HepG2 (cell line): ENCODE data around the gene MYH7. TPM values are rescaled to one million over a fixed set of nuclear protein-coding genes. Genes with fewer than 3 reads are reported as not detected.
A peak's percentile ranks its signal among the peaks of the same experiment; 100 is the strongest.

Experiments
- ARHGAP35 ChIP-seq: sonication (generic); formaldehyde crosslinking; IDR thresholded peaks from 2 replicates; pipeline ENCODE4 v1.9.0; 2022; ENCODE audit warnings: mild to moderate bottlenecking, inconsistent platforms, moderate library complexity, missing genetic modification reagents, borderline replicate concordance
- DPF2 ChIP-seq: sonication (generic); formaldehyde crosslinking; IDR thresholded peaks from 2 replicates; pipeline ENCODE4 v1.4.0; 2020; ENCODE audit warnings: mild to moderate bottlenecking, low read depth, missing genetic modification reagents, borderline replicate concordance
- ESRRA ChIP-seq: sonication (generic); formaldehyde crosslinking; IDR thresholded peaks from 2 replicates; pipeline ENCODE4 v1.5.1; 2020; ENCODE audit warnings: mild to moderate bottlenecking, low read depth, missing genetic modification reagents
- HDAC1 ChIP-seq: sonication (generic); formaldehyde crosslinking; IDR thresholded peaks from 2 replicates; pipeline ENCODE4 v1.5.1; 2020; ENCODE audit warnings: mild to moderate bottlenecking, missing genetic modification reagents
- MXI1 ChIP-seq: IDR thresholded peaks from 3 replicates; pipeline ENCODE4 v1.6.1; 2012; ENCODE audit warnings: low read depth, low read length, inconsistent platforms, borderline replicate concordance
- MZF1 ChIP-seq: sonication (generic); formaldehyde crosslinking; IDR thresholded peaks from 2 replicates; pipeline ENCODE4 v1.8.1; 2023; ENCODE audit warnings: mild to moderate bottlenecking, missing genetic modification reagents, borderline replicate concordance
- NFIB ChIP-seq: sonication (generic); formaldehyde crosslinking; IDR thresholded peaks from 2 replicates; pipeline ENCODE4 v1.9.0; 2021; ENCODE audit warnings: missing genetic modification reagents, mild to moderate bottlenecking, borderline replicate concordance
- PAWR ChIP-seq: sonication (generic); formaldehyde crosslinking; IDR thresholded peaks from 2 replicates; pipeline ENCODE4 v1.4.0; 2020; ENCODE audit warnings: missing genetic modification reagents, mild to moderate bottlenecking, borderline replicate concordance
- PHB2 ChIP-seq: fragments of 450-650 bp; IDR thresholded peaks from 2 replicates; pipeline ENCODE4 v1.6.1; 2018; ENCODE audit not compliant: partially characterized antibody
- SATB2 ChIP-seq: sonication (generic); formaldehyde crosslinking; IDR thresholded peaks from 2 replicates; pipeline ENCODE4 v1.5.0; 2020; ENCODE audit warnings: missing genetic modification reagents
- SMARCE1 ChIP-seq: fragments of 450-650 bp; IDR thresholded peaks from 2 replicates; pipeline ENCODE4 v1.6.1; 2017; ENCODE audit warnings: borderline replicate concordance
- SRY ChIP-seq: sonication (generic); formaldehyde crosslinking; IDR thresholded peaks from 2 replicates; pipeline ENCODE4 v1.8.0; 2022; ENCODE audit warnings: mild to moderate bottlenecking, missing genetic modification reagents
- TEAD3 ChIP-seq: optimal IDR thresholded peaks from 2 replicates; pipeline ENCODE3; 2016; ENCODE audit warnings: borderline replicate concordance
- ZBTB42 ChIP-seq: sonication (generic); formaldehyde crosslinking; IDR thresholded peaks from 2 replicates; pipeline ENCODE4 v1.5.0; 2020; ENCODE audit warnings: mild to moderate bottlenecking, missing genetic modification reagents
- ZNF292 ChIP-seq: sonication (generic); formaldehyde crosslinking; IDR thresholded peaks from 2 replicates; pipeline ENCODE4 v1.8.1; 2022; ENCODE audit warnings: mild to moderate bottlenecking, low read depth, missing genetic modification reagents, borderline replicate concordance
- ZNF326 ChIP-seq: sonication (generic); formaldehyde crosslinking; IDR thresholded peaks from 2 replicates; pipeline ENCODE4 v1.4.0; 2020; ENCODE audit warnings: missing genetic modification reagents, borderline replicate concordance
- ZNF652 ChIP-seq: IDR thresholded peaks from 2 replicates; pipeline ENCODE4 v1.6.1; 2016; ENCODE audit warnings: low read depth, borderline replicate concordance
- ZSCAN22 ChIP-seq: sonication (generic); formaldehyde crosslinking; IDR thresholded peaks from 2 replicates; pipeline ENCODE4 v1.4.0; 2020; ENCODE audit warnings: mild to moderate bottlenecking, missing genetic modification reagents
- polyA plus RNA-seq, 8 experiments: library from polyadenylated mRNA; depleted of rRNA in 3 of 8; stranded (reverse) in 7 of 8; unstranded in 1 of 8; fragments of >200 nt; fragmentation: Illumina TruSeq in 4 of 8; extraction: Trizol in 4 of 8; gene quantifications; 2 replicates each; pipeline versions ENCODE4 v1.2.1 to v1.2.3, GENCODE V29; 2011 to 2016; ENCODE audit warnings: low read depth in 4 of 8, missing spikeins in 1 of 8, mixed read lengths in 1 of 8; ENCODE audit not compliant: insufficient read depth in 1 of 8
- total RNA-seq, 5 experiments: library from RNA; depleted of rRNA; stranded (reverse); fragments of >200 nt; fragmentation: Illumina TruSeq; extraction: Trizol; gene quantifications; 2 replicates each; pipeline ENCODE4 v1.2.3, GENCODE V29; 2016; ENCODE audit warnings: low read depth in 1 of 5
- TF ChIP-seq, protein P1 (sequence below): sonication (generic); formaldehyde crosslinking; IDR thresholded peaks from 2 replicates; pipeline ENCODE4 v1.5.0; 2020; ENCODE audit warnings: mild to moderate bottlenecking, missing genetic modification reagents
- TF ChIP-seq, protein P2 (sequence below): sonication (generic); formaldehyde crosslinking; IDR thresholded peaks from 2 replicates; pipeline ENCODE4 v1.5.0; 2020; ENCODE audit warnings: mild to moderate bottlenecking, missing genetic modification reagents, borderline replicate concordance

Gene MYH7
- total and polyA plus RNA-seq, 2 of the 13 experiments (the other 11 are each of a cell fraction or from before 2014, with no cell fraction given), result 0.04 TPM; not detected in 1

DNA sequence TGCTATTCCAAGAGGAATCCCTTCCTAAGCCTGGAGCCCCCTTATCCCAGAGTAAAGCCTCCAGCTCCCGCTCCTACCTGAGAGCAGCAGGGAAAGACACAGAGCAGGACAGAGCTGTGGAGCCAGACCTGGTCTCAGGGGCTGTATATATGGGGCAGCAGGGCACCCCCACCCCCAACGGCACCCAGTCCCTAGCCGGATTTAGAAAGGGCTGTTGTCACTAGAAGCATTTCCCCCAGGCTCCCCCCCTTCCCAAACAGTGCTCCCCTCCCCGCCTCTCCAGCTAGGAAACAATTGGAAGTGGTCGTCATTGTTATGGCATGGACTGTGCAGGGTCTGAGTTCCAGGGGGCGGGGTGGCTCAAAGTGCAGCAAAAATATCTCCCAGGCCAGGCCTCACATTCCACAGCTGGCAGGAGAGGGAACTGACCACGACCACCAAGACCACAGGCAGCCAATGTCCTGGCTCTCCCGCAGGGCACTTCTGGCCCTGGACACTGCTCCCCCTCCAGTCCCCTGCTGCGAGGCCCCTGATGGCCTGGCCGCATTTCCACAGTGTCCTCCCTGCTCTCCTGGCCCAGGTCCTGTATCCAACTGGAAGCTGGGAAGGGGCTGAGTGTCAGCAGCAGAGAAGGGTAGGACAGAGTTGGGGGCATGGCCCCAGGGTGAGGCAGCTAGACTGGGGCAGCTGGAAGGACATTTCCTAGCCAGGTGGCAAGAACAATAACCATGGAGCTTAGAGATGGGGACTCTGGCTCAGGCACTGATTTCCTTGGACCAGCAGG lies at the start of gene MYH7 (continued):
- no peak for TF ChIP-seq ZSCAN22 (CRISPR knock-in tag)
- TF ChIP-seq ZNF326 (CRISPR knock-in tag), result no peak
- TF ChIP-seq ESRRA (CRISPR knock-in tag), result no peak
- peak; percentile 81; the same call in 1 of the 2 replicates for TF ChIP-seq ZNF292 (CRISPR knock-in tag)
- TF ChIP-seq ARHGAP35 (CRISPR knock-in tag), result peak; percentile 79; the same call in 1 of the 2 replicates
- no peak for TF ChIP-seq SMARCE1
- TF ChIP-seq ZBTB42, result no peak
- no peak for TF ChIP-seq MXI1
- TF ChIP-seq PAWR (CRISPR knock-in tag), result no peak
- no peak for TF ChIP-seq HDAC1 (CRISPR knock-in tag)
- peak; percentile 95 for TF ChIP-seq TEAD3 (CRISPR knock-in tag)
- no peak for TF ChIP-seq PHB2
- no peak for TF ChIP-seq SATB2 (CRISPR knock-in tag)
- TF ChIP-seq NFIB (CRISPR knock-in tag), result peak; percentile 11; the same call in 1 of the 2 replicates
- TF ChIP-seq, protein P1, sequence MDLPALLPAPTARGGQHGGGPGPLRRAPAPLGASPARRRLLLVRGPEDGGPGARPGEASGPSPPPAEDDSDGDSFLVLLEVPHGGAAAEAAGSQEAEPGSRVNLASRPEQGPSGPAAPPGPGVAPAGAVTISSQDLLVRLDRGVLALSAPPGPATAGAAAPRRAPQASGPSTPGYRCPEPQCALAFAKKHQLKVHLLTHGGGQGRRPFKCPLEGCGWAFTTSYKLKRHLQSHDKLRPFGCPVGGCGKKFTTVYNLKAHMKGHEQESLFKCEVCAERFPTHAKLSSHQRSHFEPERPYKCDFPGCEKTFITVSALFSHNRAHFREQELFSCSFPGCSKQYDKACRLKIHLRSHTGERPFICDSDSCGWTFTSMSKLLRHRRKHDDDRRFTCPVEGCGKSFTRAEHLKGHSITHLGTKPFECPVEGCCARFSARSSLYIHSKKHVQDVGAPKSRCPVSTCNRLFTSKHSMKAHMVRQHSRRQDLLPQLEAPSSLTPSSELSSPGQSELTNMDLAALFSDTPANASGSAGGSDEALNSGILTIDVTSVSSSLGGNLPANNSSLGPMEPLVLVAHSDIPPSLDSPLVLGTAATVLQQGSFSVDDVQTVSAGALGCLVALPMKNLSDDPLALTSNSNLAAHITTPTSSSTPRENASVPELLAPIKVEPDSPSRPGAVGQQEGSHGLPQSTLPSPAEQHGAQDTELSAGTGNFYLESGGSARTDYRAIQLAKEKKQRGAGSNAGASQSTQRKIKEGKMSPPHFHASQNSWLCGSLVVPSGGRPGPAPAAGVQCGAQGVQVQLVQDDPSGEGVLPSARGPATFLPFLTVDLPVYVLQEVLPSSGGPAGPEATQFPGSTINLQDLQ, result no peak
- TF ChIP-seq ZNF652, result no peak
- no peak for TF ChIP-seq SRY (CRISPR knock-in tag)
- TF ChIP-seq MZF1 (CRISPR knock-in tag), result no peak
- TF ChIP-seq, protein P2, sequence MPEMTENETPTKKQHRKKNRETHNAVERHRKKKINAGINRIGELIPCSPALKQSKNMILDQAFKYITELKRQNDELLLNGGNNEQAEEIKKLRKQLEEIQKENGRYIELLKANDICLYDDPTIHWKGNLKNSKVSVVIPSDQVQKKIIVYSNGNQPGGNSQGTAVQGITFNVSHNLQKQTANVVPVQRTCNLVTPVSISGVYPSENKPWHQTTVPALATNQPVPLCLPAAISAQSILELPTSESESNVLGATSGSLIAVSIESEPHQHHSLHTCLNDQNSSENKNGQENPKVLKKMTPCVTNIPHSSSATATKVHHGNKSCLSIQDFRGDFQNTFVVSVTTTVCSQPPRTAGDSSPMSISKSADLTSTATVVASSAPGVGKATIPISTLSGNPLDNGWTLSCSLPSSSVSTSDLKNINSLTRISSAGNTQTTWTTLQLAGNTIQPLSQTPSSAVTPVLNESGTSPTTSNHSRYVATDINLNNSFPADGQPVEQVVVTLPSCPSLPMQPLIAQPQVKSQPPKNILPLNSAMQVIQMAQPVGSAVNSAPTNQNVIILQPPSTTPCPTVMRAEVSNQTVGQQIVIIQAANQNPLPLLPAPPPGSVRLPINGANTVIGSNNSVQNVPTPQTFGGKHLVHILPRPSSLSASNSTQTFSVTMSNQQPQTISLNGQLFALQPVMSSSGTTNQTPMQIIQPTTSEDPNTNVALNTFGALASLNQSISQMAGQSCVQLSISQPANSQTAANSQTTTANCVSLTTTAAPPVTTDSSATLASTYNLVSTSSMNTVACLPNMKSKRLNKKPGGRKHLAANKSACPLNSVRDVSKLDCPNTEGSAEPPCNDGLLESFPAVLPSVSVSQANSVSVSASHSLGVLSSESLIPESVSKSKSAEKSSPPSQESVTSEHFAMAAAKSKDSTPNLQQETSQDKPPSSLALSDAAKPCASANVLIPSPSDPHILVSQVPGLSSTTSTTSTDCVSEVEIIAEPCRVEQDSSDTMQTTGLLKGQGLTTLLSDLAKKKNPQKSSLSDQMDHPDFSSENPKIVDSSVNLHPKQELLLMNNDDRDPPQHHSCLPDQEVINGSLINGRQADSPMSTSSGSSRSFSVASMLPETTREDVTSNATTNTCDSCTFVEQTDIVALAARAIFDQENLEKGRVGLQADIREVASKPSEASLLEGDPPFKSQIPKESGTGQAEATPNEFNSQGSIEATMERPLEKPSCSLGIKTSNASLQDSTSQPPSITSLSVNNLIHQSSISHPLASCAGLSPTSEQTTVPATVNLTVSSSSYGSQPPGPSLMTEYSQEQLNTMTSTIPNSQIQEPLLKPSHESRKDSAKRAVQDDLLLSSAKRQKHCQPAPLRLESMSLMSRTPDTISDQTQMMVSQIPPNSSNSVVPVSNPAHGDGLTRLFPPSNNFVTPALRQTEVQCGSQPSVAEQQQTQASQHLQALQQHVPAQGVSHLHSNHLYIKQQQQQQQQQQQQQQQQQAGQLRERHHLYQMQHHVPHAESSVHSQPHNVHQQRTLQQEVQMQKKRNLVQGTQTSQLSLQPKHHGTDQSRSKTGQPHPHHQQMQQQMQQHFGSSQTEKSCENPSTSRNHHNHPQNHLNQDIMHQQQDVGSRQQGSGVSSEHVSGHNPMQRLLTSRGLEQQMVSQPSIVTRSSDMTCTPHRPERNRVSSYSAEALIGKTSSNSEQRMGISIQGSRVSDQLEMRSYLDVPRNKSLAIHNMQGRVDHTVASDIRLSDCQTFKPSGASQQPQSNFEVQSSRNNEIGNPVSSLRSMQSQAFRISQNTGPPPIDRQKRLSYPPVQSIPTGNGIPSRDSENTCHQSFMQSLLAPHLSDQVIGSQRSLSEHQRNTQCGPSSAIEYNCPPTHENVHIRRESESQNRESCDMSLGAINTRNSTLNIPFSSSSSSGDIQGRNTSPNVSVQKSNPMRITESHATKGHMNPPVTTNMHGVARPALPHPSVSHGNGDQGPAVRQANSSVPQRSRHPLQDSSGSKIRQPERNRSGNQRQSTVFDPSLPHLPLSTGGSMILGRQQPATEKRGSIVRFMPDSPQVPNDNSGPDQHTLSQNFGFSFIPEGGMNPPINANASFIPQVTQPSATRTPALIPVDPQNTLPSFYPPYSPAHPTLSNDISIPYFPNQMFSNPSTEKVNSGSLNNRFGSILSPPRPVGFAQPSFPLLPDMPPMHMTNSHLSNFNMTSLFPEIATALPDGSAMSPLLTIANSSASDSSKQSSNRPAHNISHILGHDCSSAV (CRISPR knock-in tag), result no peak
- TF ChIP-seq DPF2, result 0 out of 2 replicates have a peak, but pooled peaks have one; percentile 52
